ENCODE results near the gene ABLIM1.

DNA sequence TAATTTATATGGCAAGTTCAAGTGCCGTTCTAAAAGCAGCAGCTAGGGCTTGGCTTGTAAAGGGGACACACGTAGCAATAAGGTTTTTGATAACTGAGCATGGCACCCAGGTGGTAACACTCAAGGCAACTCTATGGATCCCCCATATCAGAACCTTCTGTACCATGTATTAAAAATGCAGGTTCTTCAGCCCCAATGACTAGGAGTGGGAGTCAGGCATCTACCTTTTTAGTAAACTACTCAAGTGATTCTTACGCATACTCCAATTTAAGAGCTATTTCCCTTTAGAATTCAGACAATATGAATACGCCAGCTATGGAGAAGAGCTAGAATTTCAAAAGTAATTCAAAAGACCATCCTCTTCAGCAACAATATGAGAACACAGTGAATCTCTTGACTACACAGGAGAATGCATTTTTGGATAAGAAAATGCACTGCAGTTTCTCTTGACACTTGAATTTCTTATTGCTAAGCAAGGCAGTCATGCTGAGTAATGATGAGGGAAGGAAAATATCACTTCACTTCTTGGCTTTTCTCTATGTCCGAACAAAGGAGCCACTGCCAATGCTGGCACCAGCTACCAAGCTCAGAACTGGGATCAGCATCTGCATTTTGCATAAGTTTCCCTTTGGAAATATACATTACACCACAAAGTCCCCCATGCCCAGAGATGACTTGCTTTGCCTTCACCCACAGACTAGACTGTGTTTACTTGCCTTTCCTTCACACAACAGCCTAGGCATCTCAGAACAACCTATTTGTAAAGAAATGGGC lies 53.5 kb downstream of the ABLIM1 start:
- TF ChIP-seq, protein P1, sequence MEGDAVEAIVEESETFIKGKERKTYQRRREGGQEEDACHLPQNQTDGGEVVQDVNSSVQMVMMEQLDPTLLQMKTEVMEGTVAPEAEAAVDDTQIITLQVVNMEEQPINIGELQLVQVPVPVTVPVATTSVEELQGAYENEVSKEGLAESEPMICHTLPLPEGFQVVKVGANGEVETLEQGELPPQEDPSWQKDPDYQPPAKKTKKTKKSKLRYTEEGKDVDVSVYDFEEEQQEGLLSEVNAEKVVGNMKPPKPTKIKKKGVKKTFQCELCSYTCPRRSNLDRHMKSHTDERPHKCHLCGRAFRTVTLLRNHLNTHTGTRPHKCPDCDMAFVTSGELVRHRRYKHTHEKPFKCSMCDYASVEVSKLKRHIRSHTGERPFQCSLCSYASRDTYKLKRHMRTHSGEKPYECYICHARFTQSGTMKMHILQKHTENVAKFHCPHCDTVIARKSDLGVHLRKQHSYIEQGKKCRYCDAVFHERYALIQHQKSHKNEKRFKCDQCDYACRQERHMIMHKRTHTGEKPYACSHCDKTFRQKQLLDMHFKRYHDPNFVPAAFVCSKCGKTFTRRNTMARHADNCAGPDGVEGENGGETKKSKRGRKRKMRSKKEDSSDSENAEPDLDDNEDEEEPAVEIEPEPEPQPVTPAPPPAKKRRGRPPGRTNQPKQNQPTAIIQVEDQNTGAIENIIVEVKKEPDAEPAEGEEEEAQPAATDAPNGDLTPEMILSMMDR (IDR thresholded peaks at IDR 0.05), result no peak
- TF ChIP-seq, protein P2, sequence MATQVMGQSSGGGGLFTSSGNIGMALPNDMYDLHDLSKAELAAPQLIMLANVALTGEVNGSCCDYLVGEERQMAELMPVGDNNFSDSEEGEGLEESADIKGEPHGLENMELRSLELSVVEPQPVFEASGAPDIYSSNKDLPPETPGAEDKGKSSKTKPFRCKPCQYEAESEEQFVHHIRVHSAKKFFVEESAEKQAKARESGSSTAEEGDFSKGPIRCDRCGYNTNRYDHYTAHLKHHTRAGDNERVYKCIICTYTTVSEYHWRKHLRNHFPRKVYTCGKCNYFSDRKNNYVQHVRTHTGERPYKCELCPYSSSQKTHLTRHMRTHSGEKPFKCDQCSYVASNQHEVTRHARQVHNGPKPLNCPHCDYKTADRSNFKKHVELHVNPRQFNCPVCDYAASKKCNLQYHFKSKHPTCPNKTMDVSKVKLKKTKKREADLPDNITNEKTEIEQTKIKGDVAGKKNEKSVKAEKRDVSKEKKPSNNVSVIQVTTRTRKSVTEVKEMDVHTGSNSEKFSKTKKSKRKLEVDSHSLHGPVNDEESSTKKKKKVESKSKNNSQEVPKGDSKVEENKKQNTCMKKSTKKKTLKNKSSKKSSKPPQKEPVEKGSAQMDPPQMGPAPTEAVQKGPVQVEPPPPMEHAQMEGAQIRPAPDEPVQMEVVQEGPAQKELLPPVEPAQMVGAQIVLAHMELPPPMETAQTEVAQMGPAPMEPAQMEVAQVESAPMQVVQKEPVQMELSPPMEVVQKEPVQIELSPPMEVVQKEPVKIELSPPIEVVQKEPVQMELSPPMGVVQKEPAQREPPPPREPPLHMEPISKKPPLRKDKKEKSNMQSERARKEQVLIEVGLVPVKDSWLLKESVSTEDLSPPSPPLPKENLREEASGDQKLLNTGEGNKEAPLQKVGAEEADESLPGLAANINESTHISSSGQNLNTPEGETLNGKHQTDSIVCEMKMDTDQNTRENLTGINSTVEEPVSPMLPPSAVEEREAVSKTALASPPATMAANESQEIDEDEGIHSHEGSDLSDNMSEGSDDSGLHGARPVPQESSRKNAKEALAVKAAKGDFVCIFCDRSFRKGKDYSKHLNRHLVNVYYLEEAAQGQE (IDR thresholded peaks at IDR 0.05; ENCODE audit: insufficient read depth in 1 of 2, low read depth in 2 of 2, low read length in 1 of 2), result no peak
- no peak for TF ChIP-seq POLR2AphosphoS5 (IDR thresholded peaks at IDR 0.05; ENCODE audit: low read depth, low read length)

Data from Panc1 (cell line).